D721Med (cell line): ENCODE measurements around the gene TGFBI.

Experiments used
- DNase-seq: peaks from one replicate; pipeline ENCODE4 v3.0.0; 2011; ENCODE audit warnings: low spot score; ENCODE audit not compliant: insufficient read length
- FAIRE-seq: peaks from 2 replicates; lab custom pipeline; 2011; peaks lifted over from hg19 to GRCh38; lab: Jason Lieb, UNC
- TF ChIP-seq, protein P1 (sequence below): IDR thresholded peaks from 2 replicates; pipeline ENCODE4 v1.5.1; 2012; ENCODE audit warnings: mild to moderate bottlenecking, control low read depth; ENCODE audit not compliant: insufficient read depth; ENCODE audit errors: missing control alignments

Gene TGFBI

DNA sequence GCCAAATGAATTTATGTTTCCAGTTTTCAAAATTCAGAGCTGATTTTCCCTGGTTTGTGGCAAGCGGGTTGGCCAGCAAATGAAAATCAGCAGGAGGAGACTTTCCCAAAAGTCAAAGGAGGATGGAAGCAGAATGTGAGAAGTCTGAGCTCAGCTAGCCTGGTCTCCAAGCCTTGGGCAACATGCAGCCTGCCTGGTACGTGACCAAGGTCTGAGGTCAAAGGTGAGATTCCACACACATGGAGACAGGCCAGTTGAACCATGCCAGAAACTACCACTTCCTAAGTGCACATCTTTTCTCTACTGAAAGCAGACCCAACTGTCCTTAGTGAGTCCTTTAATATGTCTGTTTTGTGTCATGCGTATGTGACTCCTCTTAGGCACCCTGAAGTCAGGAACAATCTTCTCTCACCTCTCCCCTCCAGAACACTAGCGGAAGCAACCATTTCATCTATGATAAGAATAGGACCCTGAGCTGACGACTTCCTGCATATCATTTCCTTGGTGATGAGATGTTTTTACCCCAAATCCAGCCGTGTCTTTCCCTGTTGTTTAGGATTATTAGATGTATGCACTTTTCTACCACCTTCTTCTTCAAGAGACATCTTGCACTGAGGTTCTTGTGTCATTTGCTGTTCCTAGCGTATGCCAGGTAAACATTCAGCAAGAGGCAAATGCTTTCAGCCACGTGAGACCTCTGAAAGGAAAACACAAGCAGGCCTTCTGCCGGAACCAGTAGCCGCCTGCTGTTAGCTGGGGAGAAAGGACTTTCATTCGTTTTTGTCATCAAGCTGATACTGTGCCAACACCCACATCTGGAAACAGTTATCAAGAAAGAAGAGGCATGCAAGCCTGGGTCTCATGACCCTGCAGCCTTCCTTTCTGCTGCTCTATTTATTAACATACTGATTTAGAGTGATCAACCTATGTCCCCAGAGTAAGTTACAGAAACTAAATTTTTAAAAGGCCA is 9.7 kb upstream of the TGFBI start:
- TF ChIP-seq, protein P1, sequence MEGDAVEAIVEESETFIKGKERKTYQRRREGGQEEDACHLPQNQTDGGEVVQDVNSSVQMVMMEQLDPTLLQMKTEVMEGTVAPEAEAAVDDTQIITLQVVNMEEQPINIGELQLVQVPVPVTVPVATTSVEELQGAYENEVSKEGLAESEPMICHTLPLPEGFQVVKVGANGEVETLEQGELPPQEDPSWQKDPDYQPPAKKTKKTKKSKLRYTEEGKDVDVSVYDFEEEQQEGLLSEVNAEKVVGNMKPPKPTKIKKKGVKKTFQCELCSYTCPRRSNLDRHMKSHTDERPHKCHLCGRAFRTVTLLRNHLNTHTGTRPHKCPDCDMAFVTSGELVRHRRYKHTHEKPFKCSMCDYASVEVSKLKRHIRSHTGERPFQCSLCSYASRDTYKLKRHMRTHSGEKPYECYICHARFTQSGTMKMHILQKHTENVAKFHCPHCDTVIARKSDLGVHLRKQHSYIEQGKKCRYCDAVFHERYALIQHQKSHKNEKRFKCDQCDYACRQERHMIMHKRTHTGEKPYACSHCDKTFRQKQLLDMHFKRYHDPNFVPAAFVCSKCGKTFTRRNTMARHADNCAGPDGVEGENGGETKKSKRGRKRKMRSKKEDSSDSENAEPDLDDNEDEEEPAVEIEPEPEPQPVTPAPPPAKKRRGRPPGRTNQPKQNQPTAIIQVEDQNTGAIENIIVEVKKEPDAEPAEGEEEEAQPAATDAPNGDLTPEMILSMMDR = no peak
- no peak for DNase-seq
- no peak for FAIRE-seq

DNA sequence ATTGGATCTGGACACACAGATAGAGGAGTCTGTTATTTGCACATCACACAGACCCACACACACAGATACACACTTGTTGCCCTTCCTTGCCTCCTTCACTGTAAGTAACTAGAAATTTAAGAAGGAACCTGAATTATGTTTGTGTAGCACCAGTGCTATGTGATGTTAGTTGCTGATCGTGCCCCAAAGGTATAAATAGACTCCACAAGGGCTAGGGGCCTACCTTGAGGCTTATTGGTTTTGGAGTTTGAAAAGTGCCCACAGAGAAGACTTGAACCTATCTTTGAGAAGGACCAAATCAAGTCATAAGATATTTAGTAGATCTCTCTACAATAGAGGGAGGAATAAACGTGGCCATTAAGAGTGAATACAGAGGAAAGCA is 8.8 kb upstream of the TGFBI start:
- no peak for FAIRE-seq
- TF ChIP-seq, protein P1 = no peak
- DNase-seq = no peak

DNA sequence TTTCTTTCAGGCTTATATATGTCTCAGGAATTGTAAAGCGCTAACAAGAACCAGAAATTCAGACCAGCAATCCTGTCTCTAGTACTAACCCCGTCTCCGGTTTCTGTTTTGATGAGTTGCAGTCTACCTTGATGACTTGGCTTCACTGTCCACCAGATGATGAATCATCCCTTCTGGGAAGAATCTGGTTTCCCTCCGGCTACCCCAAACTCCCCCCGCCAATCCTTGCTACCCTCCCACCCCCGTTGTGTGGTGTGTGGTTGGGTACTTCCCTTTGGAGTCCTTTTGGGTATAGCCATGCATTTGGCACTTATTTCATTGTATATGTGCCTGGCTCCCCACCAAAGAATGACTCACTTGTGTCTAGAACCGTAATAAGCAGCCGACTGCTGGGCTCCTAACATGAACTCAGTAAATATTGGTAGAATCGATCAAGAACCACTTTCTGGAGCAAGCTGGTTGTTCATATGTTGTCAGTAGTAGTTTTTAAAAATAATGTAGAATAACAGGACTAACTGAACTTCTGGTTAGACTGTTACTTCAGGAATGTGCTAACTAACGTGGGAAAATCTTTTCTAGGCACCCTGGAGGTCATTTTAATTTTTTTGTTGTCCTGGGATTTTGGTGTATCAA is 8.3 kb upstream of the TGFBI start:
- FAIRE-seq (no peak), DNase-seq (no peak)
- TF ChIP-seq, protein P1 = no peak

DNA sequence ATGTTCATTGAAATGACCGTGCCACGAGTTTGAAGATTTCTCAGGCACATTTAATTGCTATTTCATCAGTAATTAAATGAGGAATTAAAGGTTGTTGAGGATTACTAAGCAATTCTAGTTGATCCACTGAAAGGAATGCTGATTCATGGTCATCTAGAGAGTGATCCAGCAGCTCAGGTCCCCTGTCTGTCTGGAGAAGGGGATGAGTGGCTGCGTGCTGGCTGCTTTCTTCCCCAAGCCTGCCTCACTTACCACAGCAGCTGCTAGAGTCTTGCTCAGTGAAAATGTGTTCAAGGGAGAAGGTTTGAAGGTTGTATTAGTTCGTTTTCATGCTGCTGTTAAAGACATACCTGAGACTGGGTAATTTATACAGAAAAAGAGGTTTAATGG is 7.8 kb upstream of the TGFBI start:
- TF ChIP-seq, protein P1 = no peak
- DNase-seq (no peak), FAIRE-seq (no peak)

DNA sequence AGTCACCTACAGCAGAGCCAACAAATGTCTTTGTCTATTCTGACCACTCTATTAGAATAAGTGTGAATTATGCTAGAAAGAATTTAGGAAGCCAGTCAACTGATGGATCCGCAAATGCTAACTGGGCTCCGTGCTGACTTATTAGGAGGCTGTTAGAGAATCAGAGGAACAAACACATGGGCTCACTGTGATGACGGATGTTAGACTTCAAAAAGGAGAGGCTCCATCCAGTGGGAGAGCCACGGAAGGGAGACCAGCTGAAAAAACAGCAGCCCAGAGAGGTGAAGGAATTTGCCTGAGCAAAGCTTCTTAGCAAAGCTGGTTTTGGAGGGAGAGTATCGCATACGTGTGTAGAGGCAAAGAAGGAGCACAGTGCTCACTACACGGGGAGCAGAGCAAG is 5.8 kb upstream of the TGFBI start:
- FAIRE-seq = no peak
- TF ChIP-seq, protein P1 = no peak
- no peak for DNase-seq

DNA sequence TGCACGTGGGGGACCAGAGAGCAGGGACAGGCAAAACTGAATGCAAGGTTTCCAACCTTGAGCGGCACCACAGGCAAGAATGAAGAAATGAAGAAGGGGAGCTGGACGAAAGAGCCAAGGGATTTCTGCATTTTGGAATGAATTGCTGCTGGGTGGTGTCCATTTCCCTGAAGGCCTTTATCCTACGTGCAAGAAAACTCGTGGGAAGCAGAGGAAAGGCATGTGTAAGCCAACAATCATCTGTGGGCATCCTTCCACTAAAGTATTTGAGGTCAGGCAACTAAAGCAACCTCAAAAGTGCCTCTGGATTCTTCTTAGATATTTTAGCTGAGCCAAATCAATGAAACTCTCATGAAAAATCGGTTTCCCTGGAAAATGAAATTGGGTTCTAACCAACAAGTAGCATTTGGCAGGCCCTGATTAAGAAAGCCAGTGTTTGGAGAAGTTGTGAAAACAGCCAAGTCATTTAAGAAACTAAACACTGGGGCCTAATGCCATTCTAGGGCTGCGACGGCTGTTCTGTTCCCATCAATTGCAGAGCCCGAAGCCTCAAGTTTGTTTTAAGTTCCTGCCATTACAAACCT is 4.7 kb upstream of the TGFBI start:
- FAIRE-seq (no peak), DNase-seq (no peak)
- TF ChIP-seq, protein P1 = no peak
